ENCODE measurements around the gene AP1G2.
A peak's percentile ranks its signal among the peaks of the same experiment; 100 is the strongest.
"Not testable (repeated sequence)": the region's sequence is repeated elsewhere in the genome, so short reads cannot be mapped to it uniquely, and the experiment has no call there.

AP1G2 gene

DNA sequence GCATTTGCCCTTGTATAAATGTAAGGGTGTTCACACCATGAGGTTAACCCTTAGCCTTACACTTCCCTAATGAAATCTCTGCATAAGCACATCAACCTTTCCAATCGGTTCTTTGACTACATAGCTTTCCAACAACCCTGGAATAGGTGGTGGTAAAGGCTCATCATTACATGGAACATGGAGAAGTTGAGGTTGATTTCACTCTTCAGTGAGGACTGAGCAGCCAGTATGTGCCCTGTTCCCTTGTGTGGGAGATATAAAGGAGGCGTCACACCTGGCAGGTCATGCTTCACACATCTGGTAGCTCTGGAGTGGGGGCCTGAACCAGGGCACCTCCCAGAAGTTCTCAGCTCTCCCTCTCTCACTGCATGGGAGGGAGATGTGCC is 32.7 kb upstream of the AP1G2 start:
- DNase-seq = no peak

DNA sequence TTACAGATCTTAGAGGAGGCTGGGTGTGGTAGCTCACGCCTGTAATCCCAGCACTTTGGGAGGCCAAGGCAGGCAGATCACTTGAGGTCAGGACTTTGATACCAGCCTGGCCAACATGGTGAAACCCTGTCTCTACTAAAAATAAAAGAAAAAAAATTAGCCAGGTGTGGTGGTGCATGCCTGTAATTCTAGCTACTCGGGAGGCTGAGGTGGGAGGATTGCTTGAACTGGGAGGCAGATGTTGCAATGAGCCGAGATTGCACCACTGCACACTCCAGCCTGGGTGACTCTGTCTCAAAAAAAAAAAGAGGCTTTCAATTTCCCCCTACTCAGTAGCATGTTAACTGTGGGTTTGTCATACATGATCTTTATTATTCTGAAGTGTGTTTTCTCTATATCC is 26.6 kb upstream of the AP1G2 start:
- not testable (repeated sequence) for DNase-seq

DNA sequence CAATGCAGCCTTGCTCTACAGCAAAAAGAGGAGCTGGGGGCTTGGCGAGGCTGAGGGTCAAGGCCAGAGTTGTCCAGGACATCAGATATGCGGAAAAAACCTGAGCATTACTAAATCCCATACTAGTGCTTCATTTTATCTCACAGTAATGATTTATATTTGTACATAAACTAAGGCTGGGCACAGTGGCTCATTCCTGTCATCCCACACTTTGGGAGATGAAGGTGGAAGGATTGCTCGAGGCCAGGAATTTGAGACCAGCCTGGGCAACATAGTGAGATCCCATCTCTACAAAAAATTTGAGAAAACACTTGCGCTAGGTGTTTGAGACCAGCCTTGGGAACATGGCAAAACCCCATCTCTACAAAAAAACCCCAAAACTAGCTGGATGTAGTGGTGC is 22.6 kb upstream of the AP1G2 start:
- no peak for DNase-seq

DNA sequence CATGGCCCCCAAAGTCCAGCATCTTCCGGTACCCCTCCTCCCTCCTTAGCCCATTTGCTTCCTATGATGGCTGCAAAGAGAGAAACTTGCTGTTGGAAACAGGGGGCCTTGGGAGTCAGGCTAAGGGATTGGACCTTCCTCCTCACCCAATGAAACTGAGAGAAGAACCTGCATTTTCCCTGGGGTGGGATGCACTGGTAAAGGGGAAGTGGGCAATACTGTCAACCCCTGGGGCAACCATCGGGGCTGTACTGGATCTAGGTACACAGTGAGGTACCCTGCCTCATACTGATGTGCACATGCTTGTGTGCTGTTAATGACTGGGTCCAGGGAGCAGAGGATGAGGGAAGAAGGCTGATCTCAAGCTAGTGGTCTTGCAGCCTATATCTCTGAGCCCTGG is 22.0 kb upstream of the AP1G2 start:
- DNase-seq = no peak

DNA sequence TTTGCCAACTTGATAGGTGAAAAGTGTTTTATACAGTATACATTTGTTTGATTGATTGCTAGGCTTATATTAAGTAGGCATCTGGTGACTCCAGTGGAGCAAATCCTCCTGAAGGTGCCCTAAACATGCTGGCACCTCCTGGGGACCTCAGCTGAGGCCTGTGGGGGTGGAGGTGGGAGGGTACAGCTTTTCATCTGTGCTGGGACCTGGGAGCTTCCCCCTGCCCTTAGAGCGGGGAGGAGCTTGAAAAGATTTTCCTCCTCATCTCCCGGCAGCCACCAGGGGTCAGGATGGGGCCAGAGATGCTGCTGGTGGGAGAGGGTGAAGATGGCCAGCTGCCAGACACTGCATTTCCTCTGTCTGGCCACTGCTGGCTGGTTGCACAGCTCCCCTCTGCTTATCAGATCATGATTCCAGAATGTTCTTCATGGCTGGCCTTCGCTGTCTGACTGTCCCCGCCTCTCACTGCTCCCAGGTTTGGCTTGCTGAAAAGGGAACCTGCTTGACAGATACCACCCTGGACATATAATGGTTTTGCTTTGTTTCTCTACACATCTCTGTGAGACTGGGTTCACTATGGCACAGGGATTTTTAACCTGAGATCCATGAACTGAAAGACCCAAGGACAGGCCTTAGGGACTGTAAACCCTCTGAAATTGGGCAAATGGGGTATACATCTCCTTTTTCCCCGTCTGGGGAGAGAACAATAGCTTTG is 21.4 kb upstream of the AP1G2 start:
- peak; percentile 72 for DNase-seq

DNA sequence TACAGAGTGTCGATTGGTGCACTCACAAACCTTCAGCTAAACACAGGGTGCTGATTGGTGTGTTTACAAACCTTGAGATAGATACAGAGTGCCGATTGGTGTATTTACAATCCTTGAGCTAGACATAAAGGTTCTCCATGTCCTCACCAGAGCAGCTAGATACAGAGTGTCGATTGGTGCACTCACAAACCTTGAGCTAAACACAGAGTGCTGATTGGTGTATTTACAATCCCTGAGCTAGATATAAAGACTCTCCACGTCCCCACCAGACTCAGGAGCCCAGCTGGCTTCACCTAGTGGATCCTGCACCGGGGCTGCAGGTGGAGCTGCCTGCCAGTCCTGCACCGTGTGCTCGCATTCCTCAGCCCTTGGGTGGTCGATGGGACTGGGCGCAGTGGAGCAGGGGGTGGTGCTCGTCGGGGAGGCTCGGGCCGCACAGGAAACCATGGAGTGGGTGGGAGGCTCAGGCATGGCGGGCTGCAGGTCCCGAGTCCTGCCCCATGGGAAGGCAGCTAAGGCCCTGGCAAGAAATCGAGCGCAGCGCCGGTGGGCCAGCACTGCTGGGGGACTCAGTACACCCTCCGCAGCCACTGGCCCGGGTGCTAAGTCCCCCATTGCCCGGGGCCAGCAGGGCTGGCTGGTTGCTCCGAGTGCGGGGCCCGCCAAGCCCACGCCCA is 17.1 kb upstream of the AP1G2 start:
- DNase-seq = not testable (repeated sequence)

DNA sequence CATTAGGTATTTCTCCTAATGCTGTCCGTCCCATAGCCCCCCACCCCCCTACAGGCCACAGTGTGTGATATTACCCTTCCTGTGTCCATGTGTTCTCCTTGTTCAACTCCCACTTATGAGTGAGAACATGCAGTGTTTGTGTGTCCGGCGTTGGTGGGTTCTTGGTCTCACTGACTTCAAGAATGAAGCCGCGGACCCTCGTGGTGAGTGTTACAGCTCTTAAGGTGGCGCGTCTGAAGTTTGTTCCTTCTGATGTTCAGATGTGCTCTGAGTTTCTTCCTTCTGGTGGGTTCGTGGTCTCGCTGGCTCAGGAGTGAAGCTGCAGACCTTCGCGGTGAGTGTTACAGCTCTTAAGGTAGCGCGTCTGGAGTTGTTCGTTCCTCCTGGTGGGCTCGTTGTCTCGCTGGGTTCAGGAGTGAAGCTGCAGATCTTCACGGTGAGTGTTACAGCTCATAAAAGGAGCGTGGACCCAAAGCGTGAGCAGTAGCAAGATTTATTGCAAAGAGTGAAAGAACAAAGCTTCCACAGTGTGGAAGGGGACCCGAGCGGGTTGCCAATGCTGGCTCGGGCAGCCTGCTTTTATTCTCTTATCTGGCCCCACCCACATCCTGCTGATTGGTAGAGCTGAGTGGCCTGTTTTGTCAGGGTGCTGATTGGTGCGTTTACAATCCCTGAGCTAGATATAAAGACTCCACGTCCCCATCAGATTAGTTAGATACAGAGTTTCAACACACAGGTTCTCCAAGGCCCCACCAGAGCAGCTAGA is 16.4 kb upstream of the AP1G2 start:
- DNase-seq = not testable (repeated sequence)

DNA sequence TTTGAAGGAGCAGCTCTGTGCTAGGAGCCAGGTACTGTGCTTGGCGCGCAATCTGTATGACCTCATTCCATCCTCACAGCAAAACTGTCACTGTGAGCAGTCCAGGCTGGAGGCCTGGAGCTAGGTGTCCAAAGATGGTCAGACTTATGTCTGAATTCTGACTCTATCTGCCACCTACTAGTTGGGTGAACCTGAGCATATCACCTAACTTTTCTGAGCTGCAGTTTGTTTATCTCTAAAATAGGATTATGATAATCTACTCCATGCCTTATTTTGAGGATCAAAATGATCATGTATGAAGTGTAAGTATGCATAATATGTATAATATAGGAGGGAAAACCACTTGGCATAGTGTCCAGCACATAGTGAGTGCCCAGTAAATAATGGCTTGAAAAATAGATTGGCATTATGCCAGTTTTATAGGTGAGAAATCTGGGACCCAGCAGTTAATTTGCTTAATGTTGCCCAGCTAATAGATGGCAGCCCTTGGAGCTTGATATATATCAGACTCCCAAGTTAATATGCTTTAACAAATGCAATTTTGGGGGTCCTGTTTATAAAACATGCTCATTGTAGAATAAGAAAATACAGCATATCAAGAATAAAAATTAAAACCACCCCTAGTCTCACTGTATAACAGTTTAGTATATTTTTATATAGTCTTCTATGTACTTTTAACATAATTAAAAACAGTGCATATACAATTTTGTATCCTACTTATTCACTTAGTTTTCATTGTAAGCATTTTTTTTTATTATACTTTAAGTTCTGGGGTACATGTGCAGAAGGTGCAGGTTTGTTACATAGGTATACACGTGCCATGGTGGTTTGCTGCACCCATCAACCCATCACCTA is 15.5 kb upstream of the AP1G2 start:
- no peak for DNase-seq

DNA sequence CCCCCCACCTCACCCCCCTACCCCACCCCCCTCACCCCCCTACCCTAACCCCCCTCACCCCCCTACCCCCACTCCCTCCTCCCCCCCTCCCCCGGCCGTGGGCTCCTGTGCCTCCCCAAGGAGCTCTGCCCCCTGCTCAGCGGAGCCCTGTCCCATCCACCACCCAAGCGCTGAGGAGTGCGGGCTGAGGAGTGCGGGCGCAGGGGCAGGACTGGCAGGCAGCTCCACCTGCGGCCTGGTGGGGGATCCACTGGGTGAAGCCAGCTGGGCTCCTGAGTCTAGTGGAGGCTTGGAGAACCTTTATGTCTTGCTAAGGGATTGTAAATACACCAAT is 13.3 kb upstream of the AP1G2 start:
- DNase-seq = no peak

DNA sequence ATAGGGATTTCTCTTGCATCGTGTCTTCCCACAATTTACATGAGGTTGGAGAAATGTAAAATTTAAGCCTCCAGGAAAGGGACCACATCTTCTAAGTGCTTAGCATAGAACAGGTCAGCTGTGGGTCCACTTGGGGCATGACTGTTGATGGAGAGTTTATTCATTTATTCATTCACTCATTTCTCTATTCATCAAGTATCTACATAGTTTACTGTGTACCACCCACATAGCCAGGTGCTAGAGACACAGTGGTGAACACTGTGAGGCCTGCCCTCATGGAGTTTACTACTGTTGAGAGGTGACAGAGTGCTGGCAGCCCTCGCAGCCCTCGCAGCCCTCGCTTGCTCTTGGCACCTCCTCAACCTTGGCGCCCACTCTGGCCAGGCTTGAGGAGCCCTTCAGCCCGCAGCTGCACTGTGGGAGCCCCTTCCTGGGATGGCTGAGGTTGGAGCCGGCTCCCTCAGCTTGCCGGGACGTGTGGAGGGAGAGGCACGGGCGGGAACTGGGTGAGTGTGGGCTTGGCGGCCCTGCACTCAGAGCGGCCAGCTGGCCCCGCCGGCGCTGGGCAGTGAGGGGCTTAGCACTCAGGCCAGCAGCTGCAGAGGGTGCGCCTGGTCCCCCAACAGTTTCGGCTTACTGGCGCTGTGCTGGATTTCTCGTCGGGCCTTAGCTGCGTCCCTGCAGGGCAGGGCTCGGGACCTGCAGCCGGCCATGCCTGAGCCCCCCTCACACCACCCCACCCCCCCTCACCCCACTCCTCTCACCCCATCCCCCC is 12.7 kb upstream of the AP1G2 start:
- DNase-seq = no peak

DNA sequence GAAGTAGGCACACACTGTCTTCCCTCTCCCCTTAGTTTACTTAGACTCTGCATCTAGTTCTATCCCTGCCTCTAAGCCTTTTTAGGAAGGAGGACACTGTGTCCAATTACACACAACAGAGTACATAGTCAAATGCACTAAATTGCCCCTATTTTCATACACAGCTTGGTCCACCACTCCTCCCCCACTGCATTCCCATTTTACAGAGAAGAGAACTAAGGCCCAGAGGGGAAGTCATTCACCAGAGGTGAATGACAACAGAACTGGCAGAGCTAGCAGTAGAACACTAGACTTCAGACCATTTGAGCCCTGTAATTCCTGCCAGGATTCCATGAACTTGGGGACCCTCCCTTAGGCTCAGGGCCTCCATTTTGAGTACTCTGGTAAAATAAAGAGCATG is 12.1 kb upstream of the AP1G2 start:
- no peak for DNase-seq

DNA sequence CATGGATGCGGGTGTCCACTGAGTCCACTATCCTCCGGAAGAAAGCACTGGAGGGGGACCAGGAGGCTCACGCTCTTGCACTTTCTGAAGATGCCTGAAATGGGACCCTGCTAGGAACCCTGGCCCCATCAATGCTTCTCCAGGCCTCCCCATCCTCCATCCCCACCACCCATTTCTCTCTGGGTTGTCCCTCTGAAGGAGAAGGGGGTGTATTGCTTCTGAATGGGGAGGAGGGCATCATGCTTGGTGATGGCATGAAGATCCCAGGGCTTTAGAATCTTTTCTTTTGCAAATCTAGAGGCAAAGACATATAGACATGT is 11.7 kb upstream of the AP1G2 start:
- DNase-seq = no peak

DNA sequence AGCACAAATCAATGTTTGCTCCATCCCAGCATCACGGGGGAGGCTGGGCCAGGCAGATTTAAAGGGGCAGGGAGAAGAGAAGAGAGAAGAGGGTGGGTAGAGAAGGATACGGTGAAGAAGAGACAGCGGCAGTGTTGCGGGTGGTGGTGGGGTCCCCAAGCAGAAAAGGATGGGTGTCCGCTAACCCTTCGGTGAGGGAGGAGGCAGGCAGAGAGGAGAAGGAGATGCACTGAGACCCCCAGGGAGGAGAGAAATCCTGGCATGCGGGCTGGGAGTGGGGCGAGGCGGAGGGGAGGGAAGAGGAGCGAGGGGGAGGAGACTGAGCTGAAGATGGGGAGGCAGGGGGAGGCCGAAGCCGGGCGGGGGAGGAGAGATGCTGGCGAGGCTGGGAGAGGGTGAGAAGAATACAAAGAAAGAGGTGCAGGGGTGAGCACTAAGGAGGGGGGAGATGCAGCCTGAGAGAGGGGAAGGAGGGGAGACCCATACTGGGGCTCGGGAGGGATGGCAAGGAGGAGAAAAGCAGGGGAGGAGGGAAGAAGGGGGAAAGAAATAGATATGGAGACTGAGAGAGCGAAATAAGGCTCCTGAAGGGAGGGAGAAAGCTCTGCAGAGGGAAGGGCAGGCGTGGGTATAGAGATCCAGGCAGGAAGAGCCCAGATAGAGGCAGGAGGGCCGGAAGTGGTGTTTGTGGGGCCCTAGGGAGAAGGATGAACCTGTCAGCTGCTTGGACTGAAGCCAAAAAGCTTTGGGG is 11.1 kb upstream of the AP1G2 start, which contains the start of gene JPH4:
Gene JPH4, minus strand, starts transcription at position 231 of the 751 bp plus-strand sequence. CDS start 1,337 bp downstream, outside the sequence.
- no peak for DNase-seq

DNA sequence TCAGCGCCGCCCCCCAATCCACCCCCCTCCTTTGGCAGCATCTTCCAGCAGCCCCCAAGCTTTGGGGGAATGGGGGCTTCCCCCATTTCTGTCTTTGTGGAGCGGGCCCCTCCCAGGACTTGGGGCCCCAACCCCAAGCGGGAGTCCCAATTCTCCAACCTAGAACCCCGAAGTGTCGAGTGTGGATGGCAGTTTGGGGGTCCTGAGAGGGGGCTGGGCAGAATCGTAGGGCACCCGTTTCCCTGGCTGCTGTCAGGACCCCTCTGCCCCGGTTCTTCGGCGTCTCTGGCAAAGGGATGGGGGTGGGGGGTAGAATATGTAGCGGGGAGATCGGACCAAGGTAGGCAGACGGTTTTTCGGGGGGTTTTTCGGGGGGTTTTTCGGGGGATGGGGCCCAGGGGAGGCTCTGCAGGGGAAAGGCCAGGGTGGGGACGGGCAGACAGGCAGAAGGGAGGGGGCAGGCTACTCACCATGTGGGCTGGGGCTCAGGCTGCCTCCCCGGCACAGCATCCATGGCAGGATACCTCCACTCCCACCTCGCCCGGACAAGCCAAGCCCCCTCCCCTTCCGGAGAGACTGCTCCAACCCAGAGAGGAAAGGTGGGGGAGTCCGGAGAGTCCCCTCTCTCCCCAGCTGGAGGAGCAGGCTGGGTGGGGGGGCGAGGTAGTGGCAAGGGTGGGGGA is 10.3 kb upstream of the AP1G2 start:
- no peak for DNase-seq

DNA sequence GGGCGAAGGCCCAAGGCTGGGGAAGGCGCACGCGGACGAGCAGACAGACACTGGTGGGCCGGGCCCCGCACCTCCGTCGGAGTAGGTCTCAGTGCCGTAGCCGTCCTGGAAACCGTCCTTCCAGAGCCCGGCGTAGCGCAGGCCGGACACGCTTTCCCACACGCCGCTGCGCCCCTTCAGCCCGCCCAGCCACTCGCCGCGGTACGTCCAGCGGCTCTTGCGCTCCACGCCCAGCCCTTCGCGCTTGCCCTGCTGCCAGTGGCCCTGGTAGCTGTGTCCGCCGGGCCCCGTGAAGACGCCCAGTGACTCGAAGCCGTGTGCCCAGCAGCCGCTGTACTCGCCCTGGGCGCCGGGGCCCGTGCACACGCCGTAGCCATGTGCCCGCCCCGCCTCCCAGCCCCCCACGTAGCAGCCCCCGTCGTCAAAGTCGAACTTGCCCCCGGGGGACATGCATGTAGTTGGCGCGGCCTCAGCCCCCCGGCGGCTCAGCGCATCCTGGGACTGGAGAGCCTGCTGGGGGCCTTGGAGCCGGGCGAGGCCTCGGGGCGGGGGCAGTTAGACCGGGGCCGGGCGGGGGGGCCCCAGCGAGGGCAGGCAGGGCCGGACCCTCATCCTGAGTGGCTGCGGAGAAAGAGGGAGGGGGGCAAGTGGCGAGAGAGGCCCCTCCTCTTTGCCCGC is 9.6 kb upstream of the AP1G2 start:
- no peak for DNase-seq

DNA sequence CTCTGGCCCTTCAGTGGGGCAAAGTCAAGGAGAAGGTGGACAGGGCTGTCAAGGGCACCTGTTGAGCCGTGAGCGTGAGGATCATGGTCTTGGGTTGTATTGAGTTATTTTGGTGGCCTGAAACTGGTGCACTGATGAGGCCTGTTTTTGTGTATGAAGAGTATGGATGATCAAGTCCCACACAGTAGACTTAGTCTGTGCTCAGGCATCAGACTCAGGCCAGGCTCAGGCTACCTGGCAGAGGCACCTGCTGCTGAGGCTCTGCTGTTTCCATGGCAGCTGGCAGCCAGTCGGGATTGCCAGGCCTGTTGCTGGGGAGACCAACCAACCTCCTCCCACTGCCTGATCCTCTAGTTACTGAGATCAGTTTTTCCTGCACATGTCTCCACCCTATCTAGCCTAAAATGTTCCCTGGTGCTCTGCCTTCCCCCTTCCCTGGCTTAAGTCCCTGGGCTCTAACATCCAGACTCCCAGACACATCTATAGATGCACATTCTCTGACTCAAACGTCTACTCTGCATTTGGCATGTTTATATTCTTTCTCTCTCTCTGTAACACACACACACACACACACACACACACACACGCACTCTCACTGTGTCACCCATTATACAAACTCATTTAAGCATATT is 5.9 kb upstream of the AP1G2 start:
- DNase-seq = no peak

DNA sequence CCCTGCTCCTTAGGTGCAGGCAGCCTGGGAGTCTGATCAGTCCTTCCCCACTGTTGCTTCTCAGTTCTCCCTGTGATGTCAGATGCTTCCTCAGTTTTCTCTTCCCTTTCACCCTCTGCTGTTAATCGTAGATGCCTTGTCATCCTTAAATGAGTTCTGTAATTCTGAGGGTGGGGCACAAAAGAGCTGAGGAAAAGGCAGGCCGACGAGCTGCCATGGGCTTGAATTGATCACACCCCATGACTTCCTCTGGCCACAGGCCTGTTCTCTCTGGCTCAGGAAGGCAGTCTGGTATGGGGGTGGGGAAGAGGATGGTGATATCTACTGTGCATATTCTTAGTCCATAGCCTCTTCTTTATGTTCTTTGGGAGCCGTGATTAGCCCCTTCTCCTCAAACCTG is 5.2 kb upstream of the AP1G2 start:
- no peak for DNase-seq

DNA sequence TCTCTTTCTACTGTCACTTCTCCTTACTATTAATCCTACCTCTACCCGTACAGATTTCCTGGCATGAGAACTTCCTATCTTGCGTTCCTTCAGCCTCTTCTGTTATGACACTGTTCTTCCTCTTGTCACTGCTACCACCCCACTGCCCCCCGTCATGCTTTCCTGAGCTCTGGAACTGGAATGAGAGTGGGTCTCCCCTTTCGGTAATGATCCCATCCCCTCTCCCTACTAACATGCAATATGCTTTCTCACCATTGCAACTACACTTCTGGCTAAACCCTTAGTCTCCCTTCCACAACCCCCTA is 4.9 kb upstream of the AP1G2 start:
- DNase-seq = no peak

DNA sequence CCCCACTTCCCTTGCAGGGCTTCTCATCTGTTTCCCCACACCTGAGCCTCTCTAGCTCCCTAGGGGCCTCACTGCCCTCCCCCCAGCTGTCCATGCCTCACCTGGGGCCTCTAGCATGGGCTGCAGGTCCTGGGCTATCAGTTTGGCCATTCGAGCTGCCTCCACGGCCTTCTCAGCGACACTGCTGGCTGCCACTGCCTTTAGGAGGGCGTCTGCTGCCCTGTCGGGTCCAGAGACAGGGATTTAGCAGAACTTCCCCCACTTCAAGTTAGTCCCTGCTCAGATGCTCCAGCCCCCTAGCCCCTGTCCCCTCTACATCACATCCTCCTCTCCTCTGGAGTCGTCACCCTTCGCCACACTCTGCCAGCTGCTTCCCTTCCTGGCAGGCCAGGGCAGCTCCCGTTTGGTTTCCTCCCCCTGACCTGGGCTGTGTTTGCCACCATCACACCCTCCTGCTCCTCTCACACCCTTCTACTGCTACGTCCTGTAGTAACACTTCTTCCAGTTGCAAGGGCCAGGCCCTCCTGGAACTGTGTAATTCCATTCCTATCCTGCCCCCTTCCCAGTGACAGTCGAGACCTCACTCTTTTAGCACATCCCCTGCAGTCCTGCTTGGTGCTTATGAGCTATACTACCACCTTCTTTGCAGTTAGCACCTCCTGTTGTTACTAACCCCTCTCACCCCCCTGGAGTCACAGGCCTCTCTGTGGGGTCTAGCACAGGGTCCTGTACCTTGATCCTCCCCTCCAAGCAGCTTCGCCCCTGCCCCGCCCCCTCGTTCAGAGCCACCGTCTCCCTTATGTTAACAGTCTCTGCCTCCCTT is 4.3 kb upstream of the AP1G2 start:
- DNase-seq = no peak

All from 8988T (cell line).